Measurements from ENCODE around the gene CPPED1. TPM values are rescaled to one million over a fixed set of nuclear protein-coding genes. Genes with fewer than 3 reads are reported as not detected.

CPPED1 gene
- total RNA-seq, 2 donors from 2014 or later, result 22.8 to 29.1 TPM

DNA sequence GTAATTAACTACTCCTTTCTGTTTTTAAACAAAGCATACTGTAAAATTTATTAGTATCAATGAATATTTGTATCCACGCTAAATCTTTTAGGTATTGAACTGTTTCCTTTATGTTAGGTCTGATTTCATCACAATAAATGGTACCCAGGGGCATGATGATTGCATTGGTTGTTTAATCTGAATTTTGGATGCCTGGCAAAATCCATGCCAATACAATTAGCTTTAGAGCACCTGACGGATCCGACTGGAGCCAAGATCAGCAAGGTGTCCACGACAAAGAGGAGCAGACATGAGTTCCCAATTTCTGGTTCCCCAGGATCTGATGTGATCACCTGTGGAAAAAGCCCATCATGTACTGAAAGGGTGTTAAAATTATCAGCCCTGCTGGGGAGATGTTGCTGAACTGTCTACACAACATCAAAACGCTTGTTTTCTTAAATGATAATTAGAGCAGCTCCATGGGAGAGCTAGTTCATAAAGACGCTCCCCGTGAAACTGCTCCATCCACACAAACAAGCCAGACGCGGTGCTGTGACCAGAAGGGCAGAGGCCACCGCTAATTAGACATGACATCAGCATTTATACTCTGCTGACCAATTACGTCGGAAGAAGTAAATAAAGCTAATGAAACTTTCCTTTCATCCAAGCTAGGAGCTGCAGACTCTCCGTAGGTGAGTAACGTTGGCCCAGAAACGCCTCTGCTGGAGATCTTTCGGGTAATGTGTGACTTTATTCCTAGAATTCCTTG is 151.7 kb downstream of the CPPED1 start:
- no peak for DNase-seq
- no peaks in the 10 kb centered on the region for H3K9me3 ChIP-seq
- intact Hi-C loops (cut with DNase I), result no loop called here

DNA sequence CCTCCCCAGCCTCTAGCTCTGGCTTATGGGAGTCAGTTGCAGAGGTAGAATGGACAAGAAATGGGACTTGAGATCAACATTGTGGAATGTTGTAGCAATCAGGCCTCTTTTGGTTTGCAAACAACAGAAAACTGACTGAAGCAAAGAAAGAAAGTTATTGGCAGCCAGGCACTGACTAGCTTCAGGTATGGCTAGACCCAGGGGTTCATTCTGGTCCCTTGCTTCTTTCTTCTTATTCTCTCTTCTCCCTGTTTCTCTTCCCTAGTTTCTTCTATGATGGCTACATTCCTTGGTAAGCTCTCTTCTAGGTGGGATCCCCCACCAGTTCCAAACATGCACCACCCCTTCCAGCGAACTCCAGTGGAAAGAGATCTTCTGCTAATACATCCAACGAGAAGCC is 154.3 kb downstream of the CPPED1 start:
- Histone ChIP-seq H3K36me3 (no peaks in the 10 kb centered on the region), H3K4me1 (no peaks in the 10 kb centered on the region), H3K27me3 (no peaks in the 10 kb centered on the region), H3K9me3 (no peaks in the 10 kb centered on the region), H3K9ac (ENCODE audit: low read depth in 2 of 2, low read length in 2 of 2) (no peak overlapping the region), H3K27ac (no peak overlapping the region), H3K4me3 (no peak overlapping the region)
- intact Hi-C loops (cut with DNase I), result no loop called here
- TF ChIP-seq, protein P1, sequence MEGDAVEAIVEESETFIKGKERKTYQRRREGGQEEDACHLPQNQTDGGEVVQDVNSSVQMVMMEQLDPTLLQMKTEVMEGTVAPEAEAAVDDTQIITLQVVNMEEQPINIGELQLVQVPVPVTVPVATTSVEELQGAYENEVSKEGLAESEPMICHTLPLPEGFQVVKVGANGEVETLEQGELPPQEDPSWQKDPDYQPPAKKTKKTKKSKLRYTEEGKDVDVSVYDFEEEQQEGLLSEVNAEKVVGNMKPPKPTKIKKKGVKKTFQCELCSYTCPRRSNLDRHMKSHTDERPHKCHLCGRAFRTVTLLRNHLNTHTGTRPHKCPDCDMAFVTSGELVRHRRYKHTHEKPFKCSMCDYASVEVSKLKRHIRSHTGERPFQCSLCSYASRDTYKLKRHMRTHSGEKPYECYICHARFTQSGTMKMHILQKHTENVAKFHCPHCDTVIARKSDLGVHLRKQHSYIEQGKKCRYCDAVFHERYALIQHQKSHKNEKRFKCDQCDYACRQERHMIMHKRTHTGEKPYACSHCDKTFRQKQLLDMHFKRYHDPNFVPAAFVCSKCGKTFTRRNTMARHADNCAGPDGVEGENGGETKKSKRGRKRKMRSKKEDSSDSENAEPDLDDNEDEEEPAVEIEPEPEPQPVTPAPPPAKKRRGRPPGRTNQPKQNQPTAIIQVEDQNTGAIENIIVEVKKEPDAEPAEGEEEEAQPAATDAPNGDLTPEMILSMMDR (IDR thresholded peaks at IDR 0.05), result no peak
- DNase-seq, result no peak

More for the DNA sequence above, 151.7 kb downstream of the CPPED1 start:
- Histone ChIP-seq H3K27me3 (no peaks in the 10 kb centered on the region), H3K27ac (no peak overlapping the region), H3K4me1 (no peaks in the 10 kb centered on the region), H3K36me3 (no peaks in the 10 kb centered on the region), H3K9ac (ENCODE audit: low read depth in 2 of 2, low read length in 2 of 2) (no peak overlapping the region), H3K4me3 (no peak overlapping the region)
- TF ChIP-seq, protein P1 (IDR thresholded peaks at IDR 0.05), result no peak

DNA sequence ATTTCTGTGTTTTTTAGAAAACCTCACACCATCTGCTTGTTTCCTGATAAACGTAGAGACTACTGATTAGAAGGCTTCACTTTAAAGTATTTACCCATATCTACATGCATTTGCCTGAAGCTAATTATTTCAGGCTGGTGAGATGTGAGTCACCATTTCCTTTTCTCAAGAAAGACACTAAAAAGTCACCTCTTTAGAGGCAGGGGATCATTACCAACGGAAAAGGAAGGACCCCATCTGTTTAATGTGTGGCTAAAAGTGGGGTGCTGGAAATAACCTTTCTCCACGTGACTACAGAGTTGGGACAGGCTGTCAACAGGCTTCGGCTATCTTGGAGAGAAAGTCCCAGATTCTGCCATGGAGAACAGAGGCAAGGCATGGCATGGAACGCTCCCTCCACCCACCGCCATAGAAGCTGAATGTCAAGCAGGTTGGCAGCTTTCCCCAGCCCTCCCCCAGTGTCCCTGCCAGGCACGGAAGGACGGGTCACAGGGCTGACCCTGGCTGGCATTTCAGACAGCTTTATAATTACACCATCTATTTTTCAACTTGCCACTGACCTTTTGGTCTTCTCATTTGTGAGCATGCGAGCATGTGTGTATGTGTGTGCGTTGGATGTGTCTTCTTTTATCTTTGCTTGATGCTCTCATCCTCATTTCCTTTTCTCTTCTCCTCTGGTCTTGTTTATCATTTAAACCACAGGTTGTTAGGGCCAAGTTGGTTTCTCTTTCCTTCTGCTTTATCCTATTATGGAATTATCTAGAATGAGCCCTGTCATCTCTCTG is 157.0 kb downstream of the CPPED1 start:
- Histone ChIP-seq H3K9me3 (no peaks in the 10 kb centered on the region), H3K27me3 (no peaks in the 10 kb centered on the region), H3K4me3 (no peak overlapping the region), H3K27ac (no peak overlapping the region), H3K36me3 (no peaks in the 10 kb centered on the region), H3K9ac (ENCODE audit: low read depth in 2 of 2, low read length in 2 of 2) (no peak overlapping the region), H3K4me1 (no peaks in the 10 kb centered on the region)
- TF ChIP-seq, protein P1 (IDR thresholded peaks at IDR 0.05), result no peak
- DNase-seq, result no peak
- intact Hi-C loops (cut with DNase I), result no loop called here

DNA sequence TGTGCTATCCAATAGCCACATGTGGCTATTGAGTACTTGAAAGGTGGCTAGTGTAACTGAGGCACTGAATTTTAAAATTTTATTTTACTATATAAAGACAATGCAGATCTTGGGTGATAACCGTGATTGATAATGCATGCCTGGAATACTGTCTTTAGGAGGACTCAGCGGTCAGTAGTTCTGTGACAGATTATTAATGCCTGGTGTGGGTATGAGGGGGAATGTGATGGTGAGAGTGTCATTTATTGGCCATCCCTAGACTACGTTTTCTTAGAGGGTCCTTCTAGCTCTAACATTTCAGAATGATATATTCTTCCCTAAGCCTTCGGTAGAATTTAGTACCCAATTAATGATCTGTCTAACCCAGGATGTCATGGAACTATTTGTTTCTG is 157.6 kb downstream of the CPPED1 start:
- H3K4me1 ChIP-seq, result no peaks in the 10 kb centered on the region
- TF ChIP-seq, protein P1 (IDR thresholded peaks at IDR 0.05), result no peak
- H3K4me3 ChIP-seq, result no peak overlapping the region
- H3K27ac ChIP-seq, result no peak overlapping the region
- DNase-seq, result no peak
- intact Hi-C loops (cut with DNase I), result no loop called here
- no peaks in the 10 kb centered on the region for H3K36me3 ChIP-seq
- no peaks in the 10 kb centered on the region for H3K9me3 ChIP-seq
- no peak overlapping the region for H3K9ac ChIP-seq (ENCODE audit: low read depth in 2 of 2, low read length in 2 of 2)
- no peaks in the 10 kb centered on the region for H3K27me3 ChIP-seq

DNA sequence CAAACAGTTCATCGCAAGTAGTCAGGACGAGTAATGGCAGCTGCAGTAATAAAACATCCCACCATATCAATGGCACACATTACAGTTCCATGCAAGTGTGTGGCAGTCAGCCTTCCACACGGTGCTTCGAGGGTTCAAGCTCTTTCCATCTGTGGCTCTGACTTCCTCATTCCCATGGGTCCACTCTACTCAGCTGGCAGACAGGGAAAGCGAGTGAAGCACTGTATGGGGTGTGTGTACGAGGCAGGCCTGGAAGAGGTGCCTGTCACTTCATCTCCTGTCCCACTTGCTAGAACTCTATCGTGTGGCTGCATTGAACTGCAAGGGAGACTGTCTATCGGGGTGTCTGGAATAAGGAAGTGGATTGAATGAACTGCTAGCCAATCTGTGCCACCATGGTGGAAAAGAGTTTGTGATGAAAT is 160.6 kb downstream of the CPPED1 start:
- Histone ChIP-seq H3K27ac (no peak overlapping the region), H3K36me3 (no peaks in the 10 kb centered on the region), H3K9me3 (no peaks in the 10 kb centered on the region), H3K4me3 (no peak overlapping the region), H3K9ac (ENCODE audit: low read depth in 2 of 2, low read length in 2 of 2) (no peak overlapping the region), H3K4me1 (no peaks in the 10 kb centered on the region), H3K27me3 (no peaks in the 10 kb centered on the region)
- TF ChIP-seq, protein P1 (IDR thresholded peaks at IDR 0.05), result no peak
- DNase-seq, result no peak
- intact Hi-C loops (cut with DNase I), result no loop called here

Measured in colonic mucosa (tissue), 4 donors.